ENCODE measurements around the gene KIF1A.
"Not testable (repeated sequence)": the region's sequence is repeated elsewhere in the genome, so short reads cannot be mapped to it uniquely, and the experiment has no call there.

Gene KIF1A

GRCh38 chr2:240678909-240679308 lies 141.1 kb downstream of the KIF1A start:
- not testable (repeated sequence) for DNase-seq (ENCODE audit: extremely low read depth, insufficient read length); H3K27me3 ChIP-seq (replicated peaks; ENCODE audit: control insufficient read depth, insufficient read depth, low read length); H3K4me3 ChIP-seq (replicated peaks; ENCODE audit: low read depth, low read length); H3K36me3 ChIP-seq (ENCODE audit: control insufficient read depth, insufficient read depth, low read length)

GRCh38 chr2:240678043-240678442 lies 142.0 kb downstream of the KIF1A start:
- not testable (repeated sequence) for H3K27me3 ChIP-seq (replicated peaks; ENCODE audit: control insufficient read depth, insufficient read depth, low read length); H3K4me3 ChIP-seq (replicated peaks; ENCODE audit: low read depth, low read length); DNase-seq (ENCODE audit: extremely low read depth, insufficient read length); H3K36me3 ChIP-seq (ENCODE audit: control insufficient read depth, insufficient read depth, low read length)

DNA sequence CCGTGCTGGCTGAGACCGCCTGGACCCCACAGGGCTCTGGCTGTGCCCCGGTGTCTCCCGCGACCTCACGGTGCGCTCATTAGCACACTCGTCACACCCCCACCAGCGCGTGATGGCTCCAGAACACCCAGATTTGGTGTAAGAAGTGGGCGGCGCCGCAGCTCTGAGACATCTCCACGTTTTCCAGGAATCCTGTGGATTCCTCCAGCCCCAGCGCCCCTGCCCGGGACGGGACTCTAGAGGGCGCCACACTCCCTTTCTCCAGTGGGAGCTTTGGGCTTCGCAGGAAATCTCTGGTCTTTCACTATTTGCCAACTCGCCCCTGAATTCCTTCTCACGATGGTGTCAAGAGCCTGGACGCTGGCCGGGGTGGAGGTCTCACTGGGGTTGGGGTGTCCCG lies 144.7 kb downstream of the KIF1A start:
- not testable (repeated sequence) for H3K36me3 ChIP-seq (ENCODE audit: control insufficient read depth, insufficient read depth, low read length); H3K27me3 ChIP-seq (replicated peaks; ENCODE audit: control insufficient read depth, insufficient read depth, low read length); H3K4me3 ChIP-seq (replicated peaks; ENCODE audit: low read depth, low read length); DNase-seq (ENCODE audit: extremely low read depth, insufficient read length)

DNA sequence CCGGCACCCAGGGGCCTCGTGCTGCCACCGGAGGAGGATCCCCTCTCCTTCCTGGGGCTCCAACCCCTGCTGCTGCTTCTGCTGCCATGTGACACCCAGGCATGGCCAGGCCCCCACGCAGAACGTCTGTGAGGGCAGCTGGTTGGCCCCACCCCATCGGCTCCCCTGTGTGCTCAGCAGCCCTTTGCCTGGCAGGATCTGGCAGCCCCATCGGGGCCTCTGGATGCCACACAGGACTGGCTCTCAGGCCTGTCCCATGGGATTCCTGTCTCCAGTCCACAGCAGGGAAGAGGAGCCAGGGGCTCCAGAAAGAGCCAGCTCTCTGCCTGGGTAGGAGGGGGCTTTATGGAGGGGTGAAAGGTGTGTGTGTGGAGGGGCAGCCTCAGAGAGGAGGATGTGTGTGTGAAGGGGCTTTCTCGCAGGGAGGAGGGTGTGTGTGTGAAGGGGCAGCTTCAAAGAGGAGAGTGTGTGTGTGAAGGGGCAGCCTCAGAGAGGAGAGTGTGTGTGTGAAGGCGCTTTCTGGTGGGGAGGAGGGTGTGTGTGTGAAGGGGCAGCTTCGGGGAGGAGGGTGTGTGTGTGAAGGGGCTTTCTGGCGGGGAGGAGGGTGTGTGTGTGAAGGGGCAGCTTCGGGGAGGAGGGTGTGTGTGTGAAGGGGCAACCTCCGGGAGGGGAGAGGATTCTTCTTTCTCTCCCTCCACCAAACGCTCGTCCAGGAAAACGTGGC lies 145.4 kb downstream of the KIF1A start:
- H3K4me3 ChIP-seq (replicated peaks; ENCODE audit: low read depth, low read length); H3K27me3 ChIP-seq (replicated peaks; ENCODE audit: control insufficient read depth, insufficient read depth, low read length); H3K36me3 ChIP-seq (ENCODE audit: control insufficient read depth, insufficient read depth, low read length); DNase-seq (ENCODE audit: extremely low read depth, insufficient read length): not testable (repeated sequence)

GRCh38 chr2:240672701-240673190 lies 147.3 kb downstream of the KIF1A start:
- H3K36me3 ChIP-seq (ENCODE audit: control insufficient read depth, insufficient read depth, low read length) = no peaks in the 10 kb centered on the region
- DNase-seq (ENCODE audit: extremely low read depth, insufficient read length) = no peak
- H3K27me3 ChIP-seq (replicated peaks; ENCODE audit: control insufficient read depth, insufficient read depth, low read length) = no peaks in the 10 kb centered on the region
- TF ChIP-seq, protein P1, sequence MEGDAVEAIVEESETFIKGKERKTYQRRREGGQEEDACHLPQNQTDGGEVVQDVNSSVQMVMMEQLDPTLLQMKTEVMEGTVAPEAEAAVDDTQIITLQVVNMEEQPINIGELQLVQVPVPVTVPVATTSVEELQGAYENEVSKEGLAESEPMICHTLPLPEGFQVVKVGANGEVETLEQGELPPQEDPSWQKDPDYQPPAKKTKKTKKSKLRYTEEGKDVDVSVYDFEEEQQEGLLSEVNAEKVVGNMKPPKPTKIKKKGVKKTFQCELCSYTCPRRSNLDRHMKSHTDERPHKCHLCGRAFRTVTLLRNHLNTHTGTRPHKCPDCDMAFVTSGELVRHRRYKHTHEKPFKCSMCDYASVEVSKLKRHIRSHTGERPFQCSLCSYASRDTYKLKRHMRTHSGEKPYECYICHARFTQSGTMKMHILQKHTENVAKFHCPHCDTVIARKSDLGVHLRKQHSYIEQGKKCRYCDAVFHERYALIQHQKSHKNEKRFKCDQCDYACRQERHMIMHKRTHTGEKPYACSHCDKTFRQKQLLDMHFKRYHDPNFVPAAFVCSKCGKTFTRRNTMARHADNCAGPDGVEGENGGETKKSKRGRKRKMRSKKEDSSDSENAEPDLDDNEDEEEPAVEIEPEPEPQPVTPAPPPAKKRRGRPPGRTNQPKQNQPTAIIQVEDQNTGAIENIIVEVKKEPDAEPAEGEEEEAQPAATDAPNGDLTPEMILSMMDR (IDR thresholded peaks at IDR 0.05; ENCODE audit: insufficient read depth, low read length, poor library complexity, severe bottlenecking) = no peak
- H3K4me3 ChIP-seq (replicated peaks; ENCODE audit: low read depth, low read length) = no peak overlapping the region

DNA sequence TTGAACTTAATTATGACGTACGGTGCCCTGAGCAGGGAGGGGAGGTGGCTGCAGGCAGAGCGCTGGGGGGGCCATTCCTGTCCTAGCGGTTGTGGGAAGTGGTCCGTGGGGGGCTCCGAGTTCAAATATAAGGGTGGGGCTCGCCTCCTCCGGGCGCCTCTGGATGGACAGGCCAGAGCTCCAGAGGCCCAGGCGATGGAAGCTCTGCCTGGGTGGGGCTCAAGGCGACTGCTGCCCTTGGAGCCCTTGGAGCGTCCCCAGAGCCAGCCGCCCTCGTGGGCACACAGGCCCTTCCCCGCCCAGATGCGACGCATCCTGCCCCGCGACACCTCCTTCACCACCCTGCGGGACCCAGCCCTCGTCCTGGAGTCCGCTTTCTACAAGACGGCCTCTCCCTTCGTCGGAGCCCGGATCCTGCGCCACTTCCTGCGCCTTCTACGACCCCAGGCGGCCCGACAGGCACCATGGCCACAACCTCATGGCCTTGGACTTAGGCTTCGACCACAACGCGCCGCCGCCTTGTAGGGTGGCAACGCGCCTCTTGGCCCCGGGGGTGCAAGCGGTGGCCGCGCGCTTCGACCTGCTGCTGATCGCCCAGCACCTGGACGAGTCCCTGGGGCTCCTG lies 147.8 kb downstream of the KIF1A start:
- DNase-seq (ENCODE audit: extremely low read depth, insufficient read length) = no peak
- Histone ChIP-seq H3K27me3 (replicated peaks; ENCODE audit: control insufficient read depth, insufficient read depth, low read length) (no peaks in the 10 kb centered on the region), H3K4me3 (replicated peaks; ENCODE audit: low read depth, low read length) (no peak overlapping the region), H3K36me3 (ENCODE audit: control insufficient read depth, insufficient read depth, low read length) (no peaks in the 10 kb centered on the region)
- TF ChIP-seq, protein P1 (IDR thresholded peaks at IDR 0.05; ENCODE audit: insufficient read depth, low read length, poor library complexity, severe bottlenecking) = no peak

DNA sequence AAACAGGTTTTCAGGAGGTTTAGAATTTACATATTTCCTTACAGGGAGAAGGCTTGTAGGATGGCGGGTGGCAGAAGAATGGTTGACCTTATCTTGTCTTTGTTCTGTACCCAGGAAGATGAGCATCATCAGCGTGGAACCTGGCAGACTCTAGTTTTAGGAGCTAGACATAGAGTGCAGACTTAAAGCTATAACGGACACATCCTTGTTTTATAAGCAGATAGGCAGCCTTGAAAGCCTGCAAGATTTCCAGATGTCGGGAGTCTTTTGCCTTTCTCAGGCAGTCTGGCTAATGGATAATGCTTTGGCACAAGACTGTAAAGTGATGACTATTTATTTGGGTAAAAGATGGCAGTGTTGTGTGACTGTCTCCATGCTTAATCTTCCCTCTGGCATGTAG lies 149.1 kb downstream of the KIF1A start:
- no peak for DNase-seq (ENCODE audit: extremely low read depth, insufficient read length)
- Histone ChIP-seq H3K36me3 (ENCODE audit: control insufficient read depth, insufficient read depth, low read length) (no peaks in the 10 kb centered on the region), H3K4me3 (replicated peaks; ENCODE audit: low read depth, low read length) (no peak overlapping the region), H3K27me3 (replicated peaks; ENCODE audit: control insufficient read depth, insufficient read depth, low read length) (no peaks in the 10 kb centered on the region)
- TF ChIP-seq, protein P1 (IDR thresholded peaks at IDR 0.05; ENCODE audit: insufficient read depth, low read length, poor library complexity, severe bottlenecking) = no peak

Measured in GM06990 (cell line).